NCI-H1092 (cell line): Measurements from ENCODE around the gene MUCL1.
A peak's percentile ranks its signal among the peaks of the same experiment; 100 is the strongest.

Source experiments
- DNase-seq: peaks from one replicate; lab custom pipeline; 2025; lab: John Stamatoyannopoulos, UW

The MUCL1 gene

DNA sequence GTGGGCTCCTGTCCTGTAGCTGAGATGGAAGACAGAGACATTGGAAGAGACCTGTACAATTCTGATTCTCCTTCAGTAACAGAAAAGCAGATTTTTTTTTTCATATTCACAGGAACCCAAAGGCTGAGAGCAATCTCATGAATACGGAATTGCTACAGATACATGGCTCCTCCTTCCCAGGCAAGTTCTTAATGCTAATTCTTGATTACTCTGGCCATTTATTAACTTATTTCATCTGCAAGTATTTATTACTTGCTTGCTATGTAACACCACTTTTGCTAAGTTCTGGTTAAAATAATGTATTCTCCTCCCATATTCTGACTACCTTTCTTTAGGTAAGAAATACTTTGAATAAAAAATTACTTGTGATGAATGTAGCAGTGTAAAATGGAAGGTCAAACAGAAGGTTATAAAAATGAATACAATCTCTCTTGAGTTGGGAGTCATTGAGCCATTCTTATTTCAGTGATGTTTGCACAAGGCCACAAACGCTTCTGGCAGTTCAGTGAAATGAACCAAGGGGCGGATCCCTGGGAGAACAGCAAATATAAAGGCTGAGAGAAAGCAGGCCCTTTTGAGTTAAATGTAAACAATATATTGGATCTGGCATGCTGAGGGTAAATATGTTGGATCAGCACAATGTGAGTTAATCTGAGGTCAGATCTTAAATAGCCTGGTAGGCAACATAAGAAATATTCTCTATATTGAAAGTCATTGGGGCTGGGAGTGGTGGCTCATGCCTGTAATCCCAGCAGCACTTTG, 37.6 kb downstream of the MUCL1 start:
- peak; percentile 95 for DNase-seq
